ENCODE measurements around the gene IL12RB1. TPM values are rescaled to one million over a fixed set of nuclear protein-coding genes. Genes with fewer than 3 reads are reported as not detected.

Gene IL12RB1
- total RNA-seq, 1 experiment from 2014 or later: not detected

DNA sequence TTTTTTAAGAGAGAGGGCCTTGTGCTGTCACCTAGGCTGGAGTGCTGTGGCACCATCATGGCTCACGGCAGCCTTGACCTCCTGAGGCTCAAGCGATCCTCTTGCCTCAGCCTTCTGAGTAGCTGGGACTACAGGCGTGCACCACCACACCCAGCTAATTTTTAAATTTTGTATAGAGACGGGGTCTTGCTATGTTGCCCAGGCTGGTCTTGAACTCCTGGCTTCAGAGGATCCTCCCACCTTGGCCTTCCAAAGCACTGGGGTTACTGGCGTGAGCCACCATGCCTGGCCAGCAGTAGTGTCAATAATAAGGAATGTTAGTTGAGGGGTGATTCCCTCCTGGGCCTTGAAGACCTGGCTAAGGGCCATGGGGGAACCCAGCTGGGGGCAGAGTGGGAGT is 34.4 kb upstream of the IL12RB1 start:
- H3K4me3 ChIP-seq (replicated peaks in 1 of 2; ENCODE audit: low read depth in 1 of 2, low read length in 2 of 2): no peak overlapping the region
- POLR2A ChIA-PET: no interaction called here
- H3K9ac ChIP-seq (ENCODE audit: low read length): no peak overlapping the region
- peaks cover 7 to 20% of the 10 kb centered on the region in 2 experiments for H3K4me1 ChIP-seq (ENCODE audit: control insufficient read depth in 1 of 2, insufficient read depth in 2 of 2, low read length in 2 of 2)
- ATAC-seq: no peak
- H3K79me2 ChIP-seq (ENCODE audit: insufficient read depth, low read length): peaks cover 11% of the 10 kb centered on the region; the same call in 1 of the 2 replicates
- RAD21 ChIA-PET (ENCODE audit: low non-redundant PET in 1 of 2, low total read pairs in 2 of 2, uncharacterized antibody in 2 of 2, unreplicated experiment in 2 of 2): no interaction called here
- no peak for DNase-seq (ENCODE audit: low read depth, low spot score)
- H2AFZ ChIP-seq (ENCODE audit: low read depth, low read length, poor library complexity, severe bottlenecking): no peak overlapping the region
- H3K27ac ChIP-seq (ENCODE audit: low read depth, low read length): no peak overlapping the region
- H3K36me3 ChIP-seq (ENCODE audit: control insufficient read depth in 1 of 2, insufficient read depth in 2 of 2, low read length in 2 of 2): peaks cover 0 to 7% of the 10 kb centered on the region in 2 experiments; a peak in 2 of 4 replicates
- CTCF ChIA-PET: no interaction called here
- TF ChIP-seq, protein P1, sequence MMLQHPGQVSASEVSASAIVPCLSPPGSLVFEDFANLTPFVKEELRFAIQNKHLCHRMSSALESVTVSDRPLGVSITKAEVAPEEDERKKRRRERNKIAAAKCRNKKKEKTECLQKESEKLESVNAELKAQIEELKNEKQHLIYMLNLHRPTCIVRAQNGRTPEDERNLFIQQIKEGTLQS (IDR thresholded peaks at IDR 0.05): no peak
- TF ChIP-seq EGR1 (IDR thresholded peaks at IDR 0.05; ENCODE audit: low read depth) (no peak), JUND (IDR thresholded peaks at IDR 0.05) (no peak)
- no peaks in the 10 kb centered on the region for H3K27me3 ChIP-seq (ENCODE audit: insufficient read depth, low read length)
- H4K20me1 ChIP-seq (ENCODE audit: insufficient read depth): no peaks in the 10 kb centered on the region
- no peak overlapping the region for H3K4me2 ChIP-seq (ENCODE audit: low read length)
- BruUV-seq (replicated peaks): no TSS peak
- H3K9me3 ChIP-seq (ENCODE audit: control insufficient read depth in 1 of 2, insufficient read depth in 1 of 2, low read depth in 1 of 2, low read length in 2 of 2): no peaks in the 10 kb centered on the region
- intact Hi-C loops (cut with micrococcal nuclease): no loop called here
- no peaks in the 10 kb centered on the region for H3K9me2 ChIP-seq (ENCODE audit: insufficient read depth)

- Histone ChIP-seq H3K9me3 (ENCODE audit: control insufficient read depth in 1 of 2, insufficient read depth in 1 of 2, low read depth in 1 of 2, low read length in 2 of 2) (no peaks in the 10 kb centered on the region), H3K79me2 (ENCODE audit: insufficient read depth, low read length) (peaks cover 11% of the 10 kb centered on the region; the same call in 1 of the 2 replicates), H4K20me1 (ENCODE audit: insufficient read depth) (no peaks in the 10 kb centered on the region), H3K4me1 (ENCODE audit: control insufficient read depth in 1 of 2, insufficient read depth in 2 of 2, low read length in 2 of 2) (peaks cover 7 to 20% of the 10 kb centered on the region in 2 experiments), H3K36me3 (ENCODE audit: control insufficient read depth in 1 of 2, insufficient read depth in 2 of 2, low read length in 2 of 2) (peaks cover 0 to 7% of the 10 kb centered on the region in 2 experiments; a peak in 2 of 4 replicates), H3K4me2 (ENCODE audit: low read length) (no peak overlapping the region), H3K4me3 (replicated peaks in 1 of 2; ENCODE audit: low read depth in 1 of 2, low read length in 2 of 2) (no peak overlapping the region), H3K27me3 (ENCODE audit: insufficient read depth, low read length) (no peaks in the 10 kb centered on the region), H3K9ac (ENCODE audit: low read length) (no peak overlapping the region), H2AFZ (ENCODE audit: low read depth, low read length, poor library complexity, severe bottlenecking) (no peak overlapping the region), H3K27ac (ENCODE audit: low read depth, low read length) (no peak overlapping the region), H3K9me2 (ENCODE audit: insufficient read depth) (no peaks in the 10 kb centered on the region)
- TF ChIP-seq POLR2A (IDR thresholded peaks at IDR 0.05; ENCODE audit: borderline replicate concordance, extremely low read depth, insufficient read depth, insufficient read length) (no peak), POLR2AphosphoS5 (IDR thresholded peaks at IDR 0.05; ENCODE audit: low read depth, low read length) (no peak), MAX (IDR thresholded peaks at IDR 0.05) (no peak), ZNF274 (IDR thresholded peaks at IDR 0.05; ENCODE audit: low read depth, low read length) (no peak), EGR1 (IDR thresholded peaks at IDR 0.05; ENCODE audit: low read depth) (no peak), TCF7L2 (IDR thresholded peaks at IDR 0.05; ENCODE audit: borderline replicate concordance, extremely low read depth, insufficient read depth, insufficient read length) (no peak)
- DNase-seq (ENCODE audit: low read depth, low spot score) (no peak), ATAC-seq (no peak)
- BruUV-seq (replicated peaks): no TSS peak
- ChIA-PET POLR2A (no interaction called here), RAD21 (ENCODE audit: low non-redundant PET in 1 of 2, low total read pairs in 2 of 2, uncharacterized antibody in 2 of 2, unreplicated experiment in 2 of 2) (no interaction called here), CTCF (no interaction called here)
- intact Hi-C loops (cut with micrococcal nuclease): no loop called here
Observed at GRCh38 chr19:18120127-18120526, 33.4 kb upstream of the IL12RB1 start.

Measured in HCT116 (cell line).